ENCODE results near the gene SCO2.
"Not testable (repeated sequence)": the region's sequence is repeated elsewhere in the genome, so short reads cannot be mapped to it uniquely, and the experiment has no call there.

The SCO2 gene

DNA sequence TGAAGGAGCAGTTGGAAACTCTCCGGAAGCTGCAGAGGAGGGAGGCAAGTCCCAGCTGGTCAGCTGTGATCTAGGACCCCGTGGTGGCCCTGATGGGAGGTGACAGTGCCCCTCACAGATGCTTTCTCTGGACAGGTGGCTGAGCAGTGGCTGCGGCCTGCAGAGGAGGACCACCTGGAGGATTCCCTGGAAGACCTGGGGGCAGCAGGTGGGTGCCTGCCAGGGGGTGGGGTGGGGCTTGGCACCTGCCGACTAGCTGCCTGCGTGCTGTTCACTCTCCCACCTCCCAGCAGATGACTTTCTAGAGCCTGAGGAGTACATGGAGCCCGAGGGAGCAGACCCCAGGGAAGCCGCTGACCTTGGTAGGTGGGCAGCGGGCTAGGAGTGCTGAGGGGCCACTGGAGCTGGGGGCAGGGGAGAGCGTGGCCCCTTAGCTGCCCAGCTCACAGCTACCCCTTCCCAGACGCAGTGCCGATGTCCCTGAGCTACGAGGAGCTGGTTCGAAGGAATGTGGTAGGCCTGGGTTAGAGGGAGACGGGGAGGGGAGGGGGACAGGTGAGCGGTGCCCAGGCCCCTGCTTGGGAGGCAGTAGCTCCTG, 3.1 kb downstream of the SCO2 start:
- H3K4me3 ChIP-seq (ENCODE audit: low read depth, low read length, poor library complexity, severe bottlenecking): no peak overlapping the region
- peaks cover 73% of the 10 kb centered on the region for H3K36me3 ChIP-seq (ENCODE audit: insufficient read depth, low read length)
- no peak overlapping the region for H2AFZ ChIP-seq (ENCODE audit: low read length)
- H3K9ac ChIP-seq (ENCODE audit: low read length): no peak overlapping the region
- no peaks in the 10 kb centered on the region for H3F3A ChIP-seq (ENCODE audit: insufficient read depth, low read length)
- TF ChIP-seq, protein P1, sequence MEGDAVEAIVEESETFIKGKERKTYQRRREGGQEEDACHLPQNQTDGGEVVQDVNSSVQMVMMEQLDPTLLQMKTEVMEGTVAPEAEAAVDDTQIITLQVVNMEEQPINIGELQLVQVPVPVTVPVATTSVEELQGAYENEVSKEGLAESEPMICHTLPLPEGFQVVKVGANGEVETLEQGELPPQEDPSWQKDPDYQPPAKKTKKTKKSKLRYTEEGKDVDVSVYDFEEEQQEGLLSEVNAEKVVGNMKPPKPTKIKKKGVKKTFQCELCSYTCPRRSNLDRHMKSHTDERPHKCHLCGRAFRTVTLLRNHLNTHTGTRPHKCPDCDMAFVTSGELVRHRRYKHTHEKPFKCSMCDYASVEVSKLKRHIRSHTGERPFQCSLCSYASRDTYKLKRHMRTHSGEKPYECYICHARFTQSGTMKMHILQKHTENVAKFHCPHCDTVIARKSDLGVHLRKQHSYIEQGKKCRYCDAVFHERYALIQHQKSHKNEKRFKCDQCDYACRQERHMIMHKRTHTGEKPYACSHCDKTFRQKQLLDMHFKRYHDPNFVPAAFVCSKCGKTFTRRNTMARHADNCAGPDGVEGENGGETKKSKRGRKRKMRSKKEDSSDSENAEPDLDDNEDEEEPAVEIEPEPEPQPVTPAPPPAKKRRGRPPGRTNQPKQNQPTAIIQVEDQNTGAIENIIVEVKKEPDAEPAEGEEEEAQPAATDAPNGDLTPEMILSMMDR (IDR thresholded peaks at IDR 0.05; ENCODE audit: low read length): no peak
- no peak for TF ChIP-seq EZH2 (IDR thresholded peaks at IDR 0.05; ENCODE audit: borderline replicate concordance, low read length)
- H4K20me1 ChIP-seq (ENCODE audit: insufficient read depth, low read length): no peaks in the 10 kb centered on the region
- H3K27me3 ChIP-seq (ENCODE audit: insufficient read depth, low read length): no peaks in the 10 kb centered on the region
- H3K27ac ChIP-seq (ENCODE audit: low read depth, low read length, poor library complexity, severe bottlenecking): no peak overlapping the region
- H3K79me2 ChIP-seq (ENCODE audit: insufficient read depth, low read length): no peaks in the 10 kb centered on the region
- peaks cover 26% of the 10 kb centered on the region for H3K4me1 ChIP-seq (ENCODE audit: insufficient read depth, low read length, severe bottlenecking)
- H3K4me2 ChIP-seq (ENCODE audit: low read length): no peak overlapping the region
- H3K9me2 ChIP-seq (ENCODE audit: low read depth, low read length): no peaks in the 10 kb centered on the region
- H3K9me3 ChIP-seq (ENCODE audit: low read length): no peaks in the 10 kb centered on the region

DNA sequence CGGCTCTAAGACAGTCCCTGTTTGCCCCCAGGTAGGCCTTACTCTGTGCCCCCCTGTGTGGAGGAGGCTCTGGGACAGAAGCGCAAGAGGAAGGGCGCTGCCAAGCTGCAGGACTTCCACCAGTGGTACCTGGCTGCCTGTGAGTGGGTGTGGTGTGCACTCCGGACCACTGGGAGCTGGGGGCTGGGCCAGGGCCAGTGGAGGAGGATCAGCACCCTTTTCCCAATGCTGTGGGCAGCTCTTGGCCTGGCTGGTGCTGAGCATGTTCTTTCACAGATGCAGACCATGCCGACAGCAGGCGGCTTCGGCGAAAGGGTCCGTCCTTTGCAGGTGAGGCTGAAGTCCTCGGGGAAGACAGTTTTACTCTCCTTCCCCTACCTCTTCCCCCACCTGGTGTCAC, 3.7 kb downstream of the SCO2 start:
- H3K36me3 ChIP-seq (ENCODE audit: insufficient read depth, low read length): peaks cover 79% of the 10 kb centered on the region
- H3K27ac ChIP-seq (ENCODE audit: low read depth, low read length, poor library complexity, severe bottlenecking): no peak overlapping the region
- no peaks in the 10 kb centered on the region for H3K9me2 ChIP-seq (ENCODE audit: low read depth, low read length)
- H3K4me3 ChIP-seq (ENCODE audit: low read depth, low read length, poor library complexity, severe bottlenecking): no peak overlapping the region
- H3K79me2 ChIP-seq (ENCODE audit: insufficient read depth, low read length): no peaks in the 10 kb centered on the region
- peaks cover 21% of the 10 kb centered on the region for H3K4me1 ChIP-seq (ENCODE audit: insufficient read depth, low read length, severe bottlenecking)
- no peaks in the 10 kb centered on the region for H3K27me3 ChIP-seq (ENCODE audit: insufficient read depth, low read length)
- H2AFZ ChIP-seq (ENCODE audit: low read length): no peak overlapping the region
- no peaks in the 10 kb centered on the region for H3F3A ChIP-seq (ENCODE audit: insufficient read depth, low read length)
- H4K20me1 ChIP-seq (ENCODE audit: insufficient read depth, low read length): no peaks in the 10 kb centered on the region
- TF ChIP-seq EZH2 (IDR thresholded peaks at IDR 0.05; ENCODE audit: borderline replicate concordance, low read length): no peak
- TF ChIP-seq, protein P1 (IDR thresholded peaks at IDR 0.05; ENCODE audit: low read length): no peak
- no peak overlapping the region for H3K9ac ChIP-seq (ENCODE audit: low read length)
- H3K9me3 ChIP-seq (ENCODE audit: low read length): no peaks in the 10 kb centered on the region
- H3K4me2 ChIP-seq (ENCODE audit: low read length): no peak overlapping the region

DNA sequence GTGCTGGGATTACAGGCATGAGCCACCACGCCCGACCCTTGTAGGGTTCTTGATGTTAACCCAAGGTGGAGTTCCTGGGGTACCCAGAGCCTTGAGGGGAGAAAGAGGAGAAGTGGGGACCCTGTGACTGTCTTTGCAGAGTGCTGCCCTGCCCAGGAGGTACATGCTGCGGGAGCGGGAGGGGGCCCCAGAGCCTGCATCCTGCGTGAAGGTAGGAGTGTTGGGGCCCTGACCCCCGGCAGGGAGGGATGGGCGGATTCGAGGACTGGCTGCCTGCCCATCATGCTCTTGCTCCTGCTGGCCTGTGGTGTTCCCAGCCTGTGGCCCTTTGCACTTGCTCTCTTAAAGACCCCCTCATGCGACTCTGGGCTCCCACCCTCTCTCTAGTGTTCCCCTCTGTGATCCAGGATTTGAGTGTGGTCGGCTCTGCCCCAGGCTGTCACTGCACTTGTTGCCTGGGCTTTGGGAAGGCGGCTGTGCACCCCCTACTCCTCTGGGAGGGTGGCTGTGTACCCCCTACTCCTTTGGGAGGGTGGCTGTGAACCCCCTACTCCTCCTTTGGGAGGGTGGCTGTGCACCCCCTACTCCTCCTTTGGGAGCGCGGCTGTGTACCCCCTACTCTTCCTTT, 4.5 kb downstream of the SCO2 start:
- no peaks in the 10 kb centered on the region for H3K79me2 ChIP-seq (ENCODE audit: insufficient read depth, low read length)
- H3K4me2 ChIP-seq (ENCODE audit: low read length): no peak overlapping the region
- H3F3A ChIP-seq (ENCODE audit: insufficient read depth, low read length): no peaks in the 10 kb centered on the region
- H4K20me1 ChIP-seq (ENCODE audit: insufficient read depth, low read length): no peaks in the 10 kb centered on the region
- H3K27me3 ChIP-seq (ENCODE audit: insufficient read depth, low read length): no peaks in the 10 kb centered on the region
- H3K36me3 ChIP-seq (ENCODE audit: insufficient read depth, low read length): peaks cover 85% of the 10 kb centered on the region
- H3K9me2 ChIP-seq (ENCODE audit: low read depth, low read length): no peaks in the 10 kb centered on the region
- H3K4me3 ChIP-seq (ENCODE audit: low read depth, low read length, poor library complexity, severe bottlenecking): no peak overlapping the region
- no peak overlapping the region for H3K27ac ChIP-seq (ENCODE audit: low read depth, low read length, poor library complexity, severe bottlenecking)
- peaks cover 18% of the 10 kb centered on the region for H3K4me1 ChIP-seq (ENCODE audit: insufficient read depth, low read length, severe bottlenecking)
- H3K9ac ChIP-seq (ENCODE audit: low read length): no peak overlapping the region
- no peaks in the 10 kb centered on the region for H3K9me3 ChIP-seq (ENCODE audit: low read length)
- H2AFZ ChIP-seq (ENCODE audit: low read length): no peak overlapping the region
- TF ChIP-seq EZH2 (IDR thresholded peaks at IDR 0.05; ENCODE audit: borderline replicate concordance, low read length): no peak
- TF ChIP-seq, protein P1 (IDR thresholded peaks at IDR 0.05; ENCODE audit: low read length): no peak

DNA sequence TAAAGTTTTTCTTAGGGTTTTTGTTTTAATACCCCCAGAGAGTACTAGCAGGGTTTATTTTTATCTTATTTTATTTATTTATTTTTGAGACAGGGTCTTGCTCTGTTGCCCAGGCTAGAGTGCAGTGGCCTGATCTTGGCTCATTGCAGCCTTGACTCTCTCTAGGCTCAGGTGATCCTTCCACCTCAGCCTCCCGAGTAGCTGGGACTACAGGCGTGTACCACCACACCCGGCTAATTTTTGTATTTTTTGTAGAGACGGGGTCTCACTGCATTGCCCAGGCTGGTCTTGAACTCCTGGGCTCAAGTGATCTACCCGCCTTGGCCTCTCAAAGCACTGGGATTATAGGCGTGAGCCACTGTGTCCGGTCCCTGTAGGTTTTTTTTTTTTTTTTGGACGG, 5.2 kb downstream of the SCO2 start:
- not testable (repeated sequence) for H3K79me2 ChIP-seq (ENCODE audit: insufficient read depth, low read length); H3K9me3 ChIP-seq (ENCODE audit: low read length); H3K4me2 ChIP-seq (ENCODE audit: low read length); H3K27me3 ChIP-seq (ENCODE audit: insufficient read depth, low read length); H3K9me2 ChIP-seq (ENCODE audit: low read depth, low read length); H3F3A ChIP-seq (ENCODE audit: insufficient read depth, low read length); H2AFZ ChIP-seq (ENCODE audit: low read length); H3K4me3 ChIP-seq (ENCODE audit: low read depth, low read length, poor library complexity, severe bottlenecking); H4K20me1 ChIP-seq (ENCODE audit: insufficient read depth, low read length); H3K27ac ChIP-seq (ENCODE audit: low read depth, low read length, poor library complexity, severe bottlenecking); H3K9ac ChIP-seq (ENCODE audit: low read length)
- Histone ChIP-seq H3K36me3 (ENCODE audit: insufficient read depth, low read length) (peaks cover 85% of the 10 kb centered on the region), H3K4me1 (ENCODE audit: insufficient read depth, low read length, severe bottlenecking) (peaks cover 18% of the 10 kb centered on the region)

All from OCI-LY1 (cell line).